ENCODE data around the gene PTEN.

DNA sequence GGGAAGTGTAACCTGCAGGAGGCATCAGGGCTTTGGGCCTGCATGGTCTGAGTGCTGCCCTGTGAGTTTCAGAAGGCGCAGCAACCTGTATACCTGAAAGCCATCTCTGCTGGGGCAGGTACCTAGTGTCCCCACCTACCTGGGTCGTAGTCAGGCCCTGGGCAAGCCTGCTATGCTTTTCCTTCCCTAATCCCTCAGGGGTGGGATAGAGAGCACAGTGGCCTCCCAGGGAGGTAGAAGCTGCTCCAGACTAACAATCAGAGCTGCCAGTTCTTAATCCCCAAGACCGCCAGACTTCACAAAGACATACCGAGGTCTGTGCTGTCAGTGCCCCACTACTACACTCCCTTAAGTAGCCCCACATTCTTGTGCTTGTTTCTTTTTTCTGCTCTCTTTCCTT lies 52.0 kb downstream of the PTEN start:
- TF ChIP-seq, protein P1, sequence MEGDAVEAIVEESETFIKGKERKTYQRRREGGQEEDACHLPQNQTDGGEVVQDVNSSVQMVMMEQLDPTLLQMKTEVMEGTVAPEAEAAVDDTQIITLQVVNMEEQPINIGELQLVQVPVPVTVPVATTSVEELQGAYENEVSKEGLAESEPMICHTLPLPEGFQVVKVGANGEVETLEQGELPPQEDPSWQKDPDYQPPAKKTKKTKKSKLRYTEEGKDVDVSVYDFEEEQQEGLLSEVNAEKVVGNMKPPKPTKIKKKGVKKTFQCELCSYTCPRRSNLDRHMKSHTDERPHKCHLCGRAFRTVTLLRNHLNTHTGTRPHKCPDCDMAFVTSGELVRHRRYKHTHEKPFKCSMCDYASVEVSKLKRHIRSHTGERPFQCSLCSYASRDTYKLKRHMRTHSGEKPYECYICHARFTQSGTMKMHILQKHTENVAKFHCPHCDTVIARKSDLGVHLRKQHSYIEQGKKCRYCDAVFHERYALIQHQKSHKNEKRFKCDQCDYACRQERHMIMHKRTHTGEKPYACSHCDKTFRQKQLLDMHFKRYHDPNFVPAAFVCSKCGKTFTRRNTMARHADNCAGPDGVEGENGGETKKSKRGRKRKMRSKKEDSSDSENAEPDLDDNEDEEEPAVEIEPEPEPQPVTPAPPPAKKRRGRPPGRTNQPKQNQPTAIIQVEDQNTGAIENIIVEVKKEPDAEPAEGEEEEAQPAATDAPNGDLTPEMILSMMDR (IDR thresholded peaks at IDR 0.05): no peak
- TF ChIP-seq EZH2 (IDR thresholded peaks at IDR 0.05): no peak
- no peak for TF ChIP-seq EZH2phosphoT487 (IDR thresholded peaks at IDR 0.05)
